ENCODE measurements around the gene RNASE11.
"Not testable (repeated sequence)": the region's sequence is repeated elsewhere in the genome, so short reads cannot be mapped to it uniquely, and the experiment has no call there.

The RNASE11 gene

DNA sequence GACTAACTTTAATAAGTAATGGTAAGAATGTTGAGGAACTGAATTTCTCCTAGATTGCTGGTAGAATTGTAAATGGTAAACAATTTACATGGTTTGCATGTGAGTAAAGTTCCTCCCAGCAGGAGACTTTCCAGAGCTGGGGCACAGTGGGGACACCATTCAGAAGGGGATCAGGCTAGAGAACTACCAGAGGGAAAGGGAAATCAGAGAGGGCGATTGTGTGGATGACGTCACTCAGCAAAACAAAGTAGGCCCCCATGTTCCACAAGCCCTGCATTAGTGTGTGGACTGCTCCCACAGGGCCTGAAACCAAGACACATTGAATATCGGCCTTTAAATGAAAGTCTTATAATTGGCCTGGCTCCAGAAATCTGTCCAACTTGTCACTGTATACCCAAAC lies 9.5 kb downstream of the RNASE11 start:
- DNase-seq = no peak

DNA sequence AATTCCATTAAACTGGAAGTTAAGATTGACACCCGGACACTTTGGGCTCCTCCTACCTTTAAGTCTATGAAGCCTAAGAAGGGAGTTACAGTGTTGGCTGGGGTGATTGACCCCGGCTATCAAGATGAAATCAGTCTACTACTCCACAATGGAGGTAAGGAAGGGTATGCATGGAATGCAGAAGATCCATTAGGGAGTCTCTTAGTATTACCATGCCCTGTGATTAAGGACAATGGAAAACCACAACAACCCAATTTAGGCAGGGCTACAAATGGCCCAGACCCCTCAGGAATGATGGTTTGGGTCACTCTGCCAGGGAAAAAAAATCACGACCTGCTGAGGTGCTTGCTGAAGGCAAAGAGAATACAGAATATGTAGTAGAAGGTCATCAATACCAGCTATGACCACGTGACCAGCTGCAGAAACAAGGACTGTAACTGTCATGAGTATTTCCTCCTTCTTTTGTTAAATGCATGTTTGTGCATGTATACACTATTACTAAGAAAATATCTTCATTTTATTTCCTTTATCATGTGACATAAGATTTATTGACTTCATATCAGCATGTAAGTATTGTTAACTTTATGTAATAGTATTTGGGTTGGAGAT lies 15.3 kb downstream of the RNASE11 start:
- DNase-seq = not testable (repeated sequence)

DNA sequence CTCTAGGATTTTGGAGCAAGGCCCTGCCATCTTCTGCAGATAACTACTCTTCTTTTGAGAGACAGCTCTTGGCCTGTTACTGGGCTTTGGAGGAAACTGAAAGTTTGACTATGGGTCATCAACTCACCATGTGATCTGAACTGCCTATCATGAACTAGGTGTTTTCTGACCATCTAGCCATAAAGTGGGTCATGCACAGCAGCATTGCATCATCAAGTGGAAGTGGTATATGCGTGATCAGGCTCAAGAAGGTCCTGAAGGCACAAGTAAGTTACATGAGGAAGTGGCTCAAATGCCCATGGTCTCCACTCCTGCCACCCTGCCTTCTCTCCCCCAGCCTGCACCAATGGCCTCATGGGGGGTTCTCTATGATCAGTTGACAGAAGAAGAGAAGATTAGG lies 17.1 kb downstream of the RNASE11 start:
- not testable (repeated sequence) for DNase-seq

- DNase-seq = not testable (repeated sequence)
These were observed 17.9 kb downstream of the RNASE11 start for GRCh38 chr14:20569865-20570264.

DNA sequence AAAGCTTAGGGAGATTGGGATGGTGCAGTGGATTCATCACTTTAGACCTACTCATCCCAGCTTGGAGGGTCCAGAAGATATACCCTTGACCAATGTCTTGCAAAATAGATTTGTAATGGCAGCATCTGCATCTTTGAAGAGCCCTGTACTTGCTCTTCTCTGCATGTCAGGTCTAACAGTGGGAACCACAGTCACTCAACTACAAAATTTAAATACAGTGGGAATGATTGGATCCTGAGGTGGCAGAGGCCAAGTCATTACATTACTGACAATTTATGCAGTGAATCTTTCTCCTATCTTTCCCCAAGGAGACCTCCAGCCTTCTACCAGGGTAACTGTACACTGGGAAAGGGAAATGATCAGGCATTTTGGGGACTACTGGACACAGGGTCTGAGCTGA lies 18.7 kb downstream of the RNASE11 start:
- no peak for DNase-seq

- DNase-seq = no peak
These were observed 19.4 kb downstream of the RNASE11 start for GRCh38 chr14:20568393-20568792.

GRCh38 chr14:20567199-20567598 lies 20.6 kb downstream of the RNASE11 start:
- DNase-seq = not testable (repeated sequence)

GRCh38 chr14:20564501-20564997 lies 23.3 kb downstream of the RNASE11 start:
- DNase-seq = no peak

GRCh38 chr14:20563971-20564370 lies 23.8 kb downstream of the RNASE11 start:
- DNase-seq = no peak

- DNase-seq = no peak
These were observed 26.8 kb downstream of the RNASE11 start, which contains the start of gene RNASE9 for GRCh38 chr14:20560961-20561360. RNASE9 (minus strand) TSS chr14:20561047.

- DNase-seq = no peak
These were observed 28.3 kb downstream of the RNASE11 start for GRCh38 chr14:20559461-20559904.

DNA sequence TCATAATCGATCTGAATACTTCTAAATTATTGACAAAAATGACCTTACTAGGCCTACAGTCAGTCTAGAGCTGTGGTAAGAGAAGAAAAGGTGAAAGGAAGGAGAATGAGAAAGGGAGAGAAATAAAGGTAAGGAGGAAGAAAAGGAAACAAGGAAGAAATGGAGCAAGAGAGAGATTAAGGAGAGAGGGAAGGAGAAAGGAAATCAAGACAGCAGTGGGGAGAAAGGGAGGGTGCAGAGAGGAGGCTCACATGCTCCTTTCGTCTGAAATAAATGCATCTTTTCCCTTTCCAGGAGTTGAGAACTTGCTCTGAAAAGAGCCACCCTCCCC lies 30.6 kb downstream of the RNASE11 start:
- DNase-seq = no peak

- DNase-seq = no peak
These were observed 31.1 kb downstream of the RNASE11 start for GRCh38 chr14:20556500-20557211.

- DNase-seq = no peak
These were observed 32.0 kb downstream of the RNASE11 start for GRCh38 chr14:20555845-20556244.

DNA sequence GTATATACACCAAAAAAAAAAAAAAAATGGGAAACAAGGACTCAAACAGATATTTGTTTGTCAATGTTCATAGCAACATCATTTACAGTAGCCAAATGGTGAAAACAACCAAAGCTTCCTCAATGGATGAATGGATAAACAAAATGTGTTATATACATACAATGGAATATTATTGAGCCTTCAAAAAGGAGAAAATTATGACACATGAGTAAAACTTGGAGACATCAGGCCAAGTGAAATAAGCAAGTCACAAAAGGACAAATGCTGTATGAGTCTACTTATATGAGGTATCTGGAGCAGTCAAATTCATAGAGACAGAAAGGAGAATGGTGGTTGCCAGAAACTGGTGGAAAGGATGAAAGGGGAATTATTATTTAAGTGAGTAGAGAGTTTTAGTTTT lies 34.8 kb downstream of the RNASE11 start:
- DNase-seq = no peak

- no peak for DNase-seq
These were observed 36.2 kb downstream of the RNASE11 start for GRCh38 chr14:20551606-20552005.

- DNase-seq = no peak
These were observed 36.9 kb downstream of the RNASE11 start for GRCh38 chr14:20550926-20551325.

GRCh38 chr14:20548414-20549158 lies 39.2 kb downstream of the RNASE11 start:
- no peak for DNase-seq

GRCh38 chr14:20546877-20547276 lies 40.9 kb downstream of the RNASE11 start:
- no peak for DNase-seq

- no peak for DNase-seq
These were observed 47.9 kb downstream of the RNASE11 start for GRCh38 chr14:20539906-20540305.
